ENCODE measurements around the gene DYNC1LI1.
"Not testable (repeated sequence)": the region's sequence is repeated elsewhere in the genome, so short reads cannot be mapped to it uniquely, and the experiment has no call there.

DYNC1LI1 gene

GRCh38 chr3:32578669-32579068 is 8.0 kb upstream of the DYNC1LI1 start:
- not testable (repeated sequence) for DNase-seq

GRCh38 chr3:32577581-32578556 is 7.2 kb upstream of the DYNC1LI1 start:
- DNase-seq: no peak

- DNase-seq: no peak
Measured at GRCh38 chr3:32577174-32577573, 6.5 kb upstream of the DYNC1LI1 start.

GRCh38 chr3:32575451-32576113 is 4.9 kb upstream of the DYNC1LI1 start:
- no peak for DNase-seq

GRCh38 chr3:32571192-32571485 is 481 bp upstream of the DYNC1LI1 start:
- no peak for DNase-seq

GRCh38 chr3:32569540-32570420 is 878 bp downstream of the DYNC1LI1 start:
- peak; percentile 42 for DNase-seq

GRCh38 chr3:32568953-32569352 is 1.7 kb downstream of the DYNC1LI1 start:
- DNase-seq: no peak

GRCh38 chr3:32564195-32564594 is 6.5 kb downstream of the DYNC1LI1 start:
- no peak for DNase-seq

GRCh38 chr3:32562640-32563039 is 8.0 kb downstream of the DYNC1LI1 start:
- DNase-seq: no peak

GRCh38 chr3:32557640-32558352 is 12.9 kb downstream of the DYNC1LI1 start:
- DNase-seq: no peak

GRCh38 chr3:32556332-32556731 is 14.3 kb downstream of the DYNC1LI1 start:
- DNase-seq: no peak

- DNase-seq: no peak
Measured at GRCh38 chr3:32553973-32554372, 16.7 kb downstream of the DYNC1LI1 start.

GRCh38 chr3:32553459-32553858 is 17.2 kb downstream of the DYNC1LI1 start:
- DNase-seq: no peak

GRCh38 chr3:32552013-32552412 is 18.6 kb downstream of the DYNC1LI1 start:
- DNase-seq: no peak

- no peak for DNase-seq
Measured at GRCh38 chr3:32551496-32551895, 19.2 kb downstream of the DYNC1LI1 start.

GRCh38 chr3:32551087-32551486 is 19.6 kb downstream of the DYNC1LI1 start:
- DNase-seq: no peak

GRCh38 chr3:32545305-32545704 is 25.4 kb downstream of the DYNC1LI1 start:
- DNase-seq: no peak

- DNase-seq: no peak
Measured at GRCh38 chr3:32544894-32545293, 25.8 kb downstream of the DYNC1LI1 start.

GRCh38 chr3:32542807-32543206 is 27.9 kb downstream of the DYNC1LI1 start:
- DNase-seq: no peak

- no peak for DNase-seq
Measured at GRCh38 chr3:32540899-32541298, 29.8 kb downstream of the DYNC1LI1 start.

- no peak for DNase-seq
Measured at GRCh38 chr3:32532434-32532833, 38.2 kb downstream of the DYNC1LI1 start.

- DNase-seq: no peak
Measured at GRCh38 chr3:32531010-32531647, 39.5 kb downstream of the DYNC1LI1 start.
